ENCODE data around the gene BCKDHA.
A peak's percentile ranks its signal among the peaks of the same experiment; 100 is the strongest.
"Not testable (repeated sequence)": the region's sequence is repeated elsewhere in the genome, so short reads cannot be mapped to it uniquely, and the experiment has no call there.

Gene BCKDHA

DNA sequence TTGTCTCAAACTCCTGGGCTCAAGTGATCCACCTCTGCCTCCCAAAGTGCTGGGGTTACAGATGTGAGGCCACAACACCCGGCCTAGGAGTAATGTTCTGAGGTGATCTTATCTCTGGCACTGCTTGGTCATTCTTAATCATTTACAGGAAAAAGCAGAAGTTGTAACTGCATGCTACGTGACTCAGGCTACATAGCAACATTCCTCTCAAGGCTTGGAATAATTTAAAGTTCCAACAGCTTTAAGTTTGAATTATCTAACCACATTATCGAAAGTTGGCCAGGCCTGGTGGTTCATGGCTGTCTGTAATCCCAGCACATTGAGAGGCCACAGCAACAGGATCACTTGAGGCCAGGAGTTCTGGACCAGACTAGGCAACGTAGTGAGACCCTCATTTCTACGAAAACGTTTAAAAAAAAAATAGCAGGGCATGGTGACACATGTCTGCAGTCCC lies 29.7 kb upstream of the BCKDHA start:
- peak; percentile 92 for DNase-seq

DNA sequence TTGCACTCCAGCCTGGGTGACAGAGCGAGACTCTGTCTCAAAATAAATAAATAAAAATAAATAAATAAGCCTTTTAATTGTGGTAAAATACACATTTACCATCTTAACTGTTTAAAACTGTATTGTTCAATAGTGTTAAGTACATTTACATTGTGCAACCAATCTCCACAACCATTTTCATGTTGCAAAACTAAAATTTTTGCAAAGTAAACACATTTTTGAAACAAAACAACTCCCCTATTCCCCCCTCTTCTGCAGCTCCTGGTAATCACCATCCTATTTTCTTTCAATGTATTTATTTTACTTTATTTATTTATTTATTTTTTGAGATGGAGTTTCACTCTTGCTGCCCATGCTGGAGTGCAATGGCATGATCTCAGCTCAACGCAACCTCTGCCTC lies 27.8 kb upstream of the BCKDHA start:
- no peak for DNase-seq

DNA sequence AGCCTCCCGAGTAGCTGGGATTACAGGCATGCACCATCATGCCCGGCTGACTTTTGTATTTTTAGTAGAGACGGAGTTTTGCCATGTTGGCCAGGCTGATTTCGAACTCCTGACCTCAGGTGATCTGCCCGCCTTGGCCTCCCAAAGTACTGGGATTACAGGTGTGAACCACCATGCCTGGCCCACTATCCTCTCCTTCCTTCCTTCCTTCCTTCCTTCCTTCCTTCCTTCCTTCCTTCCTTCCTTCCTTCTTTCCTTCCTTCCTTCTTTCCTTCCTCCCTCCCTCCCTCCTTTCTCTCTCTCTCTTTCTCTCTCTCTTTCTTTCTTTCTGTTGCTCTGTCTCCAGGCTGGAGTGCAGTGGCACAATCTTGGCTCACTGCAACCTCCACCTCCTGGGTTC lies 26.5 kb upstream of the BCKDHA start:
- not testable (repeated sequence) for DNase-seq

DNA sequence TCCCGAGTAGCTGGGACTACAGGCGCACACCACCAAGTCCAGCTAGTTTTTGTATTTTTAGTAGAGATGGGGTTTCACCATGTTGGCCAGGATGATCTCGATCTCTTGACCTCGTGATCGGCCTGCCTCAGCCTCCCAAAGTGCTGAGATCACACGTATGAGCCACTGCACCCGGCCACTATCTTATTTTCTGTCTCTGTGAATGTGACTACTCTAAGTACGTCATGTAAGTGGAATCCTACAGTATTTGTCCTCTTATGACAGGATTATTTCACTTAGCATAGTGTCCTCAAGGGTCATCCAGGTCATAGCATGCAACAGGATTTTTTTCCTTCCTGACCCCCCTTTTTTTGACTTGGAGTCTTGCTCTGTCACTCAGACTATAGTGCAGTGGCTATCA lies 26.1 kb upstream of the BCKDHA start:
- no peak for DNase-seq

DNA sequence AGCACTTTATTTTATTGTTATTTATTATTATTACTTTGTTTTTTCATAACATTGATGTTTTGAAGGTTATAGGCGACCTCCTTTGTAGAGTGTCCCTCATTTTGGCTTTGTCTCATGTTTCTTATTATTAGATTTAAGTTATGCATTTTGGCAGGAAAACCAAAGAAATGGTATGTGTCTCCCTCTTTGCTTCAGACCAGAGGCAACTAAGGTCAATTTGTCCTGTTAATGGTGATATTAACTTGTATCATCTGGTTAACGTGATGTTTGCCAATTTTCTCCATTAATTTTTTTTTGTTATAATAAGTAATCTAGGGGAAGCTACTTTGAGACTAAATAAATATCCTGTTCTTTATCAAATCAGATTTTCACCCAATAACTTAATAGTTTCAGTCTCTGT lies 25.1 kb upstream of the BCKDHA start:
- DNase-seq = no peak

DNA sequence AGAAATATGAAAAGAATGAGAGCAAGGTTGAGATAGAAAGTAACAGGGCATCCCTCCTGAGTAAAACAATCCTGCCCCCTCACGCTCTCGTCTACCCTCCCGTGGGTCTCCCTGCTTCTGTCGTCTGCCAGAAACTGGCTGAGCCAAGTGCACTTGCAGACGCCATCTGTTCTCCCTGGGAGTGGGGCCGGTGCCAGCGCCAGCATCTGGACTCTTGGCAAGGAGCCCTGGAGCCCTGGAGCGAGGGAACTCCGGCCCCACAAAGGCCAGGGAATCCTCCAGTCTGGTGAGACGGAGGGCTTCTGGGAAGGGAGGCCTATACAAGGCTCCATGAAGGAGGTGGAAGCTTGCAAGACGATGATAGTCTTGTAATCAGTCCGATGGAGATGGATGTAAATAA lies 23.6 kb upstream of the BCKDHA start:
- DNase-seq = peak; percentile 88

DNA sequence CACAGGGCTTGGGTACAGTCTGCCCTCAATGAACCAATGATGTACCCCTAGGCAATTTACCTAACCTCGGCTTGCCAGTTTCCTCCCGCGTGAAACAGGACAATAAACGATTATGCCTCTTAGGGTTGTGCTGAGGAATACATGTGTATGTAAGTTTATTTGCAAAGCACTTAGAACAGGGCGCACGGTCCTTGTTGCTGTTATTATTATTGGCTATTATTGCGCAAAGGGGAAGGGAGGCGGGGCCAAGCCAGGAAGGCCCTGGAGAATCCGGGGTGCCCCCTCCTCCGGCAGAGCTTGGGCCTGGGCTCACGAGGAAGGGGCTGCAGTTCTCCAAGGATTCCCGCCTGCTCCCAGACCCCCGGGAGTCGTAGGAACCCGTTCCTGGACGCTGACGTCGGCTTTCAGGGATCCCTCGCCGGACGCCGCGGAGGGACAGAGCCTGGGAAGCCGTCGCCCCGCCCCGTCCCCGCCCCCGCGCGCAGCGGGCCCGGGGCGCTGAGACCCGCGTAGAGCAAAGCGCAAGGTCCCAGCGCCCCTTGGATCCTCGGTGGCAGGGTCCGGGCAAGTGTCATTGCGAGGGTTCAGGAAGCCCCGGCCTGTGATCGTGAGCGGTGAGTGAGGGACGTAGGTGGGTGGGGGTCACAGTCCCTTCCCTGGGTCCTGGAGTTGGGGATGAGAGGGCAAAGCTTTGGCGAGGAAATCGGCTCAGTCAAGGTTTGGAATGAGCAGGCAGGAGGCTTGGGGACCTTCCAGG lies 21.2 kb upstream of the BCKDHA start, which contains the start of gene TMEM91:
Gene TMEM91 (plus strand): TSS at position 293 of the 757 bp plus-strand sequence. CDS start 1,777 bp downstream, outside the sequence.
- peak; percentile 9 for DNase-seq

DNA sequence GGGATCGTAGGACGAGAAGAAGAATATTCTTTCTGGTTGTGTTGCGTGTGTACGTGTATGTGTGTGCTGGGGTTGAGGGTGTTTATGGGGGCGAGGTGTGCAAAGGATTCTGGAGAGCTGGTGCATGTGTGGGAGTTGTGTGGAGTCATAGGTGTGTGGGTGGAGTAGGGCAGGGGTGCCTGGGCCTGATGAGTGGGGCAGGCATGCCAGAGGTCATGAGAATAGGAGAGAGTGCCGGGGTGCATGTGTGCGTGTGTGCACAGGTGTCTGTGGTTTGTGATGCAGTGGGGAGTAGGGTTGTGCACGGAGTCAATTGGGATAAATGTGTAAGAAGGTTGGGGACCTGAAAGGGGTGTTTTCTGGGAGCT lies 20.6 kb upstream of the BCKDHA start:
- DNase-seq = no peak

DNA sequence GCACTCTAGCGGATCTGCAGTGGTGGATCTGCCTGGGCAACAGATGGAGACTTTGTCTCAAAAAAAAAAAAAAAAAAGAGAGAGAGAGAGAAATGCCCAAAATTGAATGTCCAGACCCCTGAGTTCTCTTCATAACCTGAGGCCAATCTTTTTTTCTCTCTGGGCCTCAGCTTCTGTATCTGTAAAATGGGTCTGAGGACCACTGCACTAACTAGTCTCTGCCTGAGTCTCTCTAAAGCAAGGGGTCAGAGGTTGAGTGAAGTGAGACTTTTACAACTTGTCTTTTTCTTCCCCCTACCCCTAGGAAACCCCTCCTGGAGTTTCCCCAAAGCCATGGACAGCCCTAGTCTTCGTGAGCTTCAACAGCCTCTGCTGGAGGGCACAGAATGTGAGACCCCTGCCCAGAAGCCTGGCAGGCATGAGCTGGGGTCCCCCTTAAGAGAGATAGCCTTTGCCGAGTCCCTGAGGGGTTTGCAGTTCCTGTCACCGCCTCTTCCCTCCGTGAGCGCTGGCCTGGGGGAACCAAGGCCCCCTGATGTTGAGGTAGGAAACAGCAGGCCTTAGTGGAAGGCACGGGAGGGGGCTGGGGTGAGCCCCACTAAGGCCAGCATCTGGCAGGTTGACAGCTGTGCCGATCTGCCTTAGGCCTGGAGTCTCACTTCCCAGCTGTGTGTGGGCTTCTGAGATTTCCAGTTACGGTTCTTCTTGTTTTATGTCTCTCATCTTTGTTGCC lies 19.5 kb upstream of the BCKDHA start:
- DNase-seq = no peak

DNA sequence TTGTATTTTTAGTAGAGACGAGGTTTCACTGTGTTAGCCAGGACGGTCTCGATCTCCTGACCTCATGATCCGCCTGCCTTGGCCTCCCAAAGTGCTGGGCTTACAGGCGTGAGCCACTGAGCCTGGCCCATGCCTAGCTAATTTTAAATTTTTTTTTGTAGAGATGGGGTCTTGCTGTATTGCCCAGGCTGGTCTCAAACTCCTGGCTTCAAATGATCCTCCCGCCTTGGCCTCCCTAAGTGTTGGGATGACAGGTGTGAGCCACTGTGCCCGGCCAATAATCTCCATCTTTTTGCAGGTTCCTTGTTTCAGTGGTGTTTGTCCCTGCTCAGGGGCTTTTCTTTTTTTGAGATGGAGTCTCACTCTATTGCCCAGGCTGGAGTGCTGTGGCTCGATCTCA lies 16.1 kb upstream of the BCKDHA start:
- not testable (repeated sequence) for DNase-seq

DNA sequence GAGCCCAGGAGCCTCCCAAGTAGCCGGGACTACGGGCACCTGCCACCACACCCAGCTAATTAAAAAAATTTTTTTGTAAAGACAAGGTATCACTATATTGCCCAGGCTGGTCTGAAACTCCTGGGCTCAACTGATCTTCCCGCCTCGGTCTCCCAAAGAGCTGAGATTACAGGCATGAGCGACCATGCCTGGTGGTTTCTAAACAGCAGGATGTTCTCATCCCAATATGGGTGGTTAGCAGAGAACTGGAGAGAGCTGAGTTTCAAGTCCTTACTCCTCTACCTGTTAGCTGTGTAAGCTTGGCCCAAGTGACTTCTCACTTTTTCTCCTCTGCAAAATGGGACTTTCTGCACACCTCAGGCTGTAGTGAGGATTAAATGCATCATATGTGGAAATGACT lies 13.3 kb upstream of the BCKDHA start:
- DNase-seq = no peak

DNA sequence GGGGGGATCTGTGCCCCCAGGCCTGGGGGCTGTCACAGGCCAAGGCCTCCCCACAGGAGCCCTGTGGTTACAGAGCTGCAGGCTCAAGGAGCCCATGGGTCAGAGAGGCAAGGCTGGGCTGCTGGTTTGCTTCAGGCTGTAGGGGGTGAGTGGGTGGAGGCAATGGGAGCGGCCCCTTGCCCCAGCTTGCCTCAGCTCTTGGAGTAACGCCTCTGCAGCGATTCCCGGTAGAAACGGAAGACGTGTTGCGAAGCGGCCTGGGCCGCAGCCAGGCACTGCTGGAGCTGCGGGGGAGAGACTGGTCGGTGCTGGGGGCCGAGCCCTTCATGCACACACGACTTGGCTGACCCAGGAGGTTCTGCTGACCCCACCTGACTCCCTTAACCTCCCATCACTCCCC lies 11.2 kb upstream of the BCKDHA start:
- DNase-seq = no peak

DNA sequence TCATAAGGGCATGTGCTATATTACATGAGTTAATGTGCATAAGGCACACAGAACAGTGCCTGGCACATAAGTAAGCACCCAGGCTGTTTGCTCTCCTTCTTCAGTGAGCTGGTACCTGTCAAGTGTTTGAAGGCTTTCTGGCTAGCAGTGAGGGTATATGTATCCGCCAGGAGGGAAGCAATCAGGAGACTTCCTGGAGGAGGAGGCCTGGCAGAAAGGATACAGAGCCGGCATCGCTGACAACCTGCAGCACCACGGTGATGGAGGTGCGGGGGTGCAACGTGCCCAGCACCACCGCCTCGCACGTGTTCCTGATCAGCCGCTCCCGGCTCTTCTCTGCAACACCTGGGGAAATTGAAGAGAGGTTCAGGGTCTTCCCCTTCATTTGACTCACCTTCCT lies 6.0 kb upstream of the BCKDHA start:
- no peak for DNase-seq

DNA sequence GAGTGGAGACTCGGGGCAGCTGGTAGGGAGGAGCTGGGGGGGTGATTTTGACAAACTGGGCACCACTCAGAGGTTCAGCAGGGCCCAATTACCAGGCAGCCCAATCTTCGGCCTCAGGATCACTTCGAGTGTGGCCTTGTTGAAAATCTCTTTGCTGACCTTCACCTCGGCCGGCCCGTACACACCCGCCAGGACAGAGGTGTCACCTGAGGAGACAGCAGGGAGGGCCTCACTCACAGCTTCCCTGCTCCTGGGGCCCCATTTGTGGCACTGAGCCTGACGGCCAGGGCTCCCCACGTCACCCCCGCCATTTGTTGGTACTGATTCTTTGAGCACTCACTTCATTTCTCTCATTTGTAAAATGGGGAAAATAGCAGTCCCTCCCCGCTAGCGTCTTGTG lies 4.8 kb upstream of the BCKDHA start:
- no peak for DNase-seq

DNA sequence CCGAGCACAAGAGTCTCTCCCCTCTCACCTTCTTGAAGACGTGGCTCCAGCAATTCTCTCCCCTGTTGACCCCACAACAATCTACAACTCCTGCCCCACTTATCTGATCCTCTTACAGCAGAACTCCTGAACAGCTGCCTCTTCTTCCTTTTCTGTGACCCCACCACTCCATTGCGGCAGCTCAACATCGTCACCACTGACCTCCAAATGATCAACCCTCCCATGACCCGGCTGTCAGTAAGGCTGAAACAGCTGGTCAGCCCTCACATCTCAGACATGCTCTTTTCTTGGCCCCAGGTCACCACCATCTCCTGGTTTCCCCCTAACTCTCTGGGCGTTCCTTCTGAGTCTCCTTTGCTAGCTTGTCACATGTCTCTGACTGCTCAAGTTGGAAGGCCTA lies 2.3 kb upstream of the BCKDHA start:
- DNase-seq = no peak

DNA sequence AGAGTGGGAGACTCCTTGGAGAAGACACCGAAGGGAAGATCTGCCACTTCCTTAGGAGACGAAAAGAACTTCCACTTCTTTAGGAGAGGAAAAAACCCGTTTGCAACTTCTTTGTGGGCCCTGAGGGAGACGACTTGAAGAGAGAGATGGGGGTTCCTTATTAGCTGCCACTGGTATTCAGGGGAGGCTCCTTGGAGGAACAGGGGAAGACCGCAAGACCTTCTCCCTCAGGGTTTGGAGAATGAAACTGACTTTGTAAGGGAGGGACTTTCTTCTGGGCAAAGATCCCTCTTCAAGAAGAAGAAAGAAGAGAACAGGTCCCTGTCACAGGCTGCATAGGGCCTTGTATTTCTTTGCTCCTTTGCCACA lies 416 bp downstream of the BCKDHA start:
- DNase-seq = no peak

DNA sequence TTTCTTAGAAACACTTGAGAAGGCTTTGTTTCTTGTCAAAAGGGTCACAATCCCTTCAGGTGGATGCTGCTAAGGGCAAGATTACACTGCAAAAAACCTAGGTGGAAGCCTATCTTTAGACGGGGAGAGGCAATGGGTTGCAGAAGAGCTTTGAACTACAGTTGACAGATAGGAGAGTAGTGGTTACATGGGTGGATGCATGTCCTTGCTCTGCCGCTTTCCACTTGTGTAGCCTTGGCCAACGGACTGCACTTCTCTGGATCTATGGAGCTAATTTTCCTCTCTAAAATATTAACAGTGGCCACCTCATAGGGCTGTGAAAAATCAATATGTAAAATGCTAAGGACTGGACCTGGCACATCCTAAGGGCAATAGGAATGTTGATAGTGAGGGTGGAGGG lies 980 bp downstream of the BCKDHA start:
- DNase-seq = no peak

DNA sequence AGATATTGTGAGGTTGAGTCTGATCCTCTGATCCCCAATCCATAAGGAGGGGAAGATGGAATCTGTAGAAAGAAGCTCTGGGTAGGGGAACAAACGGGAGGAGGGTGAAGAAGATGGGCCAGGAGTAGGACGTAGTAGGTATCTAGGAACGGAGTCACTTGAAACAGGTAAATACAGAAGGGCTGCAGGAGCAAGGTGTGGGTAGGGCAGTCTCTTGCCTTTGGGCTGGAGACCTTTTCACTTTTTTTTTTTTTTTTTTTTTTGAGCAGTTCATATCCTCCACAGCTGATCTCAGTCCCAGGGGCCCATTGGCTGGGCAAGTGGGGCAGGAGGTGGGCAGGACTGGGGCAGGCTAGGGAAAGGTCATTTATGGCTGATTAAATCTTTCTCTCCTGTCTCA lies 1.5 kb downstream of the BCKDHA start:
- DNase-seq = no peak

DNA sequence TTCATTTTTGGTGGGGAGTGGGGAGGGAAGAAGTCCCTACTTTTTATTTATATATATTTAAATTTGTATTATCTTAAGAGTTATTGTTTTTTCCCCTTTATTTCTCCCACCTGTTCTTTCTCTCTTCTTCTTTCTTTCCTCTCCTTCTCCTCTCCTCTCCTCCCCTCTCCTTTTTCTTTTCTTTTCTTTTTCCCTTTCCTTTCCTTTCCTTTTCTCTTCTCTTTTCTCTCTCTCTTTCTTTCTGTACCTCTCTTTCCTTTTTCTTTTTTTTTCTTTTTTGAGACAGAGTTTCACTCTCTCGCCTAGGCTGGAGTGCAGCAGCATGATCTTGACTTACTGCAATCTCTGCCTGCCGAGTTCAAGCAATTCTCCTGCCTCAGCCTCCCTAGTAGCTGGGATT lies 1.9 kb downstream of the BCKDHA start:
- DNase-seq = no peak

DNA sequence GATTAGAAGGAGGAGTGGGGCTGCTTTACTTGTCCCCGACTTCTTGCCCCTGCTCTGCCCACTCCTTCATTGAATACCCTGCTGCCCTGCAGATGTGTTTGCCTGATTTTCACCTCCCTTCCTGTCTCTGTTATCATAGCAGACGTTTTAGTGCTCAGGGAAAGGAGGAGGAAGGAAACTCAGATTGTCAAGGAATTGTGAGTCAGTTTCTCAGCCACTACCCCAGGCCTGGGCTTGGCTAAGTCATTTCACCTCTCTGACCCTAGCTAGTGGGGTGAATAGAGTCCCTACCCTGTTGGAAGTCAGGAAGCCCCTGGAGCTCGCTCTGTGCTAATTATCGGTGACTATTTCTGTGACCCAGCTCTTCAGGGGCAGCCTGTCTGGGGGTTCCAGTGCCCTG lies 3.9 kb downstream of the BCKDHA start:
- no peak for DNase-seq

DNA sequence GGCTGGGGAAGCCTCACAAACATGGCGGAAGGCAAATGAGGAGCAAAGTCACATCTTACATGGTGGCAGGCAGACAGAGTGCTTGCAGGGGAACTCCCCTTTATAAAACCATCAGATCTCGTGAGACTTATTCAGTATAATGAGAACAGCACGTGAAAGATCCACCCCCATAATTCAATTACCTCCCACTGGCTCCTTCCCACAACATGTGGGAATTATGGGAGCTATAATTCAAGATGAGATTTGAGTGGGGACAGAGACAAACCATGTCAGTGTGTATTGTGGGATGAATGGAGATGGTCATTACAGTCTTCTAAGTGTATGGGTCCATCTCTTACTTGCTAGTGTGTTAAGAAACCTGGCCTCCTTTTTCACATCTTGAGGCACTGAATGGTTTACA lies 4.4 kb downstream of the BCKDHA start:
- DNase-seq = no peak

DNA sequence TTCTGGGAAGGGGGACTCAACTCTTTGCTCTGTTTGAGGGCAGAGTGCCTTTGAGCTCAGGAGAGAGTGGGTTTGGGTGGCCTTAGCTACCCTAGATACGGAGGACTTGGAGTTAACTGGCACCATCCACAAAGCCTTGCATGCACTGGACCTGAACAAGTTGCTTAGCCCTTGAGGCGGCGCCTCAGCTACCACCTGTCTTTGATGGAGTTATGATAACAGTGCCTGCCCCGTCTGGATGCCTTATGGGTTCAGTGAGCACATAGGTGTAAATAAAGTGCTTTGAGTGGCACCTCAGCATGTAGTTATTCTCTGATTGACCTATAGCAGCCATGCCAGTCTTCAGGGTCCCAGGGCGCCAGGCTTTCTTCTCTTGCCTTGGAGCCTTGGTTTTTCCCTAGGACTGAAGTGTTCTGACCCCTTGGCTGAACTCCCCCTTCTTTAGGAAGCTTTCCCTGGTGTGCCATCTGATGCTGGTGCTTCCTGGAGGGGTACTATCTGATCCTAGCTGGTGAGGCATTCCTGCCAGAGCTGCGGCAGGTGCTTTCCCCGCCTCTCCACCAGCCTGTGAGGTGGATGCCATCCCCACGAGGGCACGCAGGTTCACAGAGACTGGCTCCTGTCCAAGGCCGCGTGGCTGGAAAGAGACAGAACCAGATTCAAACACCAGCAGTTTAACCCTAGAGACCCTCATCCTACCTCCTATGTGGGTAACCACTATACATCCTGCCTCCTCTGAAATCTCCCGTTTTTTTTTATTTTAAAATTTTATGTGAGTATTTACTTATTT lies 5.8 kb downstream of the BCKDHA start:
- no peak for DNase-seq

DNA sequence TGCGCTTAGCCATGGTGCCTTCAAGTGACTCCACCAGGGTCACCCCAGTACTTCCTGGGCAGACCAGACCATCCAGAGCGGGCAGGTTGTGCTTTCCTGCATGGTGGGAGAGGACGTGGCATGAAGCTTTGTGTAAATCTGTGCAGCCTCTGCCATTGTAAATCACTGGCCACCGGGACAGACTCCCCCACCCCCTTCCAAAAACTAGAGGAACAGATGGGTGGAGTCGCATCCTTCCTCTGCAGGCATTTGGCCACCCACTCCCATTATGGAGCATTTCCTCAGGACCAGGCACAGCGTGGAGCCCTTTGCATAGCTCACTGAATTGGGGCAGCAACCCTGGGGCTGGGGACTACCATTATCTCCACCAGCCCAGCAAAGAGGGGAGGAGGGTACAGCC lies 8.2 kb downstream of the BCKDHA start:
- no peak for DNase-seq

DNA sequence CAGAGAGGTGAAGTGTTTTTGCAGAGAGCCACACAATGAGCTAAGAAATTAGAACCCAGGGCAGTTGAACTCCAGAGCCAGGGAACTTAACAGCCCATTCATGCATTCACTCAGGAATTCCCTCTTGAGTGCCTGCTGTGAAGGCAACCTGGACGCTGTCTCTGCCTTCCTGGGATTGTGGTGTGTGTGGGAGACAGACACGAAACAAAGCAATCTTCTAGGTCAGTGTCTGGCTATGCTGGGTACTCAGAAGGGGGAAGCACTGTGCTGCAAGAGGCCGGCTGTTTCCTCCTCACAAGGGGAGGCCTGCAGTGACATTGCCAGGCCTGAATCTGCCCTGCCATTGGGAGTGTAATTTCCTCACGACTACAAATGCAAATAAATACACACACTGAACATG lies 9.7 kb downstream of the BCKDHA start:
- no peak for DNase-seq

All from fibroblast of skin of right quadriceps (primary cell).